Upper lobe of right lung (tissue), 1 donor: ENCODE results near the gene SMIM22. TPM values are rescaled to one million over a fixed set of nuclear protein-coding genes. Genes with fewer than 3 reads are reported as not detected.

Experiments used
- ATAC-seq: fragments of 200-7000 bp; cut with Tn5 transposase; one replicate; pipeline ENCODE4 v1.9.1; 2020; ENCODE audit warnings: mild to moderate bottlenecking, moderate library complexity
- DNase-seq: peaks from one replicate; pipeline ENCODE4 v3.0.0-alpha.2; 2020
- H3K27ac ChIP-seq: fragments of 200-600 bp; one replicate; pipeline ENCODE4 v1.8.0; 2022
- H3K27me3 ChIP-seq: fragments of 200-600 bp; one replicate; pipeline ENCODE4 v1.8.0; 2022; ENCODE audit warnings: mild to moderate bottlenecking
- H3K36me3 ChIP-seq: fragments of 200-600 bp; one replicate; pipeline ENCODE4 v1.8.0; 2022
- H3K4me1 ChIP-seq: fragments of 200-600 bp; one replicate; pipeline ENCODE4 v1.8.0; 2022
- H3K4me3 ChIP-seq: fragments of 200-600 bp; one replicate; pipeline ENCODE4 v1.8.0; 2022; ENCODE audit warnings: mild to moderate bottlenecking
- H3K9me3 ChIP-seq: fragments of 200-600 bp; one replicate; pipeline ENCODE4 v1.8.0; 2022
- CTCF ChIP-seq: fragments of 200-600 bp; IDR thresholded peaks from one replicate; pipeline ENCODE4 v1.8.0; 2022; ENCODE audit warnings: antibody characterized with exemption
- intact Hi-C: fragments of 100-400 bp; cut with DNase I; formaldehyde crosslinking; loops from one replicate; pipeline ENCODE4 v1.11.0; 2022
- total RNA-seq: library from RNA; stranded (reverse); fragmentation: NEBNext Ultra II Directional; extraction: Animal tissue kit (Norgen Biotek cat#: 25700); gene quantifications from one replicate; pipeline ENCODE4 v1.2.1, GENCODE V29; 2021
- donor health status: DM: no; HTN: yes; CAD: no; lungs with severe emphysema.

SMIM22 gene
- total RNA-seq, 1 donor from 2014 or later: 23.3 TPM

DNA sequence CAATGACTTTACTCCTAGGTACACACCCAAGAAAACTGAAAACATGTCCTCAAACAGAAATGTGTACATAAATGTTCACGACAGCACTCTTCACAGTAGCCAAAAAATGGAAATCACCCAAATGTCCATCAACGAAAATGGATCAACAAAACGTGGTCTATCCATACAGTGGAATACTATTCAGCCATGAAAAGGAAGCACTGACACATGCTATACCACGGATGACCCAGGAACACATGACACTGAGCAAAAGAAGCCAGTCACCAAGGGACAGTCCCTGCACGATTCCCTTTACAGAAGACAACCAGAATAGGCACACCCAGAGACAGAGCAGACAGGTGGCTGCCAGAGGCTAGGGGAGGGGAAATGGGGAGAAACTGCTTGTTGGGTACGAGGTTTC lies 39.5 kb upstream of the SMIM22 start:
- no peak for TF ChIP-seq CTCF
- DNase-seq: no peak
- no peaks in the 10 kb centered on the region for H3K27me3 ChIP-seq
- ATAC-seq: no peak
- H3K4me3 ChIP-seq: no peak overlapping the region
- intact Hi-C loops: no loop called here
- peaks cover 85% of the 10 kb centered on the region for H3K36me3 ChIP-seq
- H3K4me1 ChIP-seq: no peaks in the 10 kb centered on the region
- H3K27ac ChIP-seq: no peak overlapping the region
- no peaks in the 10 kb centered on the region for H3K9me3 ChIP-seq

DNA sequence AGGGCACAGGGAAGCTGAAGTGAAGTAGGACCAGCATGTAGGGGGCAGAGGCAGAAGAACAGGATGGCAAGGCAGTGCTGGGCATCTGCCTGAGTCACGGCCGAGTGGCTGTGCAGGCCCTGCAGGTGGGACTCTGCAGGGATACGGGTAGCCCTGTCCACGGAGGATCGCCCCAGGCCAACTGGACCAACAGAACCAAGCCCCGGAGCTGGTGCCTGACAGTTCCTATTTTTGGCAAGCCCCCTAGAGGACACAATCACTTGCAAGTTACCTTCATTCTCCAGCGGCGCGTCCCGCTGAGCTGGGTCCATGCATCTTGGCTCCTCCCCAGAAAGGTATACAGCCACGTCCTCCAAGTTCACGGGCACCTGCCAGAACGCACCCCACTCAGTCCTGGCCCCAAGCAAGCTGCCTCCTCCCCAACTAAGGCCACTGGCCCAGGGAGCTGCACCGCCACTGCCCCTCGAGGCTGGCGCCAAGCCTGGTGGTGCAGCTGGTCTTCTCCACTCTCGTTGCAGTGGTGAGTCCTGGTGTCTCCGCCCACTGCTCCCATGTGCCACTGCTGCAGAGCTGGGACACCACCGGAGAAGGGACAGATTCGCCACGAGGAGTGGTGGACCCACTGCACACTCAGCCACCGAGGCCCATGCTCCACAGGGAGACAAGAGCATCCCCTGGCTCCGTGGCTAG lies 34.8 kb upstream of the SMIM22 start:
- intact Hi-C loops: no loop called here
- no peaks in the 10 kb centered on the region for H3K27me3 ChIP-seq
- H3K36me3 ChIP-seq: peaks cover 75% of the 10 kb centered on the region
- no peak for TF ChIP-seq CTCF
- DNase-seq: no peak
- H3K4me1 ChIP-seq: peaks cover 1% of the 10 kb centered on the region
- no peak for ATAC-seq
- no peak overlapping the region for H3K27ac ChIP-seq
- no peak overlapping the region for H3K4me3 ChIP-seq
- H3K9me3 ChIP-seq: no peaks in the 10 kb centered on the region

DNA sequence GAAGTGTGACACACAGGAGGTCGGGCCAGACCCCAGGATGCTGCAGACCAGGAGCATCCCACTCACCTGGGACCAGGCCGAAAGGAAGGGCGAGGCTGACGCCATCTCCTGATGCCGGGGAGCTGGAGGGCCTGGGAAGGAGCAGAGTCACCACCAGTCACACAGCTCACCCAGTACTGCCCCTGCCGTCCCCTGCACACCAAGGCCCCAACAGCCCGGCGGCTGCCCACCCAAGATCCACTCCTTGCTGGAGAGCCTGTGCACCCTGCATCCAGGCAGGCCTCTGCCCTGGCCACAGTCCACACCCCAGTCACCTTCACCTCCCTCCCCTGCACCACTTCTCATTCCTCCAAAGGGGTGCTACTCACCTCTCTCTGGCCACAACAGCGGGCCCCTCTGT lies 33.0 kb upstream of the SMIM22 start:
- Histone ChIP-seq H3K9me3 (no peaks in the 10 kb centered on the region), H3K36me3 (peaks cover 59% of the 10 kb centered on the region), H3K4me1 (peaks cover 13% of the 10 kb centered on the region), H3K27ac (no peak overlapping the region), H3K27me3 (no peaks in the 10 kb centered on the region), H3K4me3 (no peak overlapping the region)
- intact Hi-C loops: no loop called here
- ATAC-seq (no peak), DNase-seq (no peak)
- no peak for TF ChIP-seq CTCF

- Histone ChIP-seq H3K36me3 (peaks cover 48% of the 10 kb centered on the region), H3K4me1 (peaks cover 23% of the 10 kb centered on the region), H3K27me3 (no peaks in the 10 kb centered on the region), H3K9me3 (no peaks in the 10 kb centered on the region), H3K27ac (no peak overlapping the region), H3K4me3 (no peak overlapping the region)
- DNase-seq (no peak), ATAC-seq (no peak)
- TF ChIP-seq CTCF: no peak
- intact Hi-C loops: no loop called here
Measured at GRCh38 chr16:4763791-4764190, 31.4 kb upstream of the SMIM22 start.

- Histone ChIP-seq H3K4me3 (peak overlapping the region; percentile 81), H3K36me3 (peaks cover 28% of the 10 kb centered on the region), H3K9me3 (no peaks in the 10 kb centered on the region), H3K27ac (no peak overlapping the region), H3K27me3 (no peaks in the 10 kb centered on the region), H3K4me1 (peaks cover 28% of the 10 kb centered on the region)
- no peak for DNase-seq
- no peak for TF ChIP-seq CTCF
- no peak for ATAC-seq
- intact Hi-C loops: no loop called here
Measured at GRCh38 chr16:4765511-4766474, 29.4 kb upstream of the SMIM22 start.
